PFSK-1 (cell line): ENCODE results near the gene GLTP.
A peak's percentile ranks its signal among the peaks of the same experiment; 100 is the strongest.

Source experiments
- FOXP2 ChIP-seq: optimal IDR thresholded peaks from 2 replicates; pipeline ENCODE3; 2011; ENCODE audit warnings: borderline replicate concordance, control low read depth, inconsistent platforms; ENCODE audit not compliant: insufficient read depth; ENCODE audit errors: extremely low read length, extremely low read depth
- POLR2AphosphoS5 ChIP-seq: IDR thresholded peaks from 2 replicates; pipeline ENCODE4 v1.6.1; 2012; ENCODE audit warnings: low read depth, mild to moderate bottlenecking, control low read depth, low read length, moderate library complexity
- SIN3A ChIP-seq: IDR thresholded peaks from 2 replicates; pipeline ENCODE4 v1.6.1; 2012; ENCODE audit warnings: mild to moderate bottlenecking, low read length, moderate library complexity, borderline replicate concordance; ENCODE audit not compliant: insufficient read depth
- TAF1 ChIP-seq: IDR thresholded peaks from 2 replicates; pipeline ENCODE4 v1.6.1; 2012; ENCODE audit warnings: low read length, control low read depth, borderline replicate concordance; ENCODE audit not compliant: insufficient read depth
- TF ChIP-seq, protein P1 (sequence below), 2 experiments: IDR thresholded peaks; 2 replicates each; pipeline versions ENCODE4 v1.6.1 to v1.8.0; 2011 to 2012; ENCODE audit warnings: low read depth in 2 of 2, low read length in 2 of 2, control low read depth in 1 of 2, inconsistent platforms in 1 of 2, mild to moderate bottlenecking in 1 of 2, moderate library complexity in 1 of 2; ENCODE audit not compliant: insufficient read depth in 1 of 2

GLTP gene

DNA sequence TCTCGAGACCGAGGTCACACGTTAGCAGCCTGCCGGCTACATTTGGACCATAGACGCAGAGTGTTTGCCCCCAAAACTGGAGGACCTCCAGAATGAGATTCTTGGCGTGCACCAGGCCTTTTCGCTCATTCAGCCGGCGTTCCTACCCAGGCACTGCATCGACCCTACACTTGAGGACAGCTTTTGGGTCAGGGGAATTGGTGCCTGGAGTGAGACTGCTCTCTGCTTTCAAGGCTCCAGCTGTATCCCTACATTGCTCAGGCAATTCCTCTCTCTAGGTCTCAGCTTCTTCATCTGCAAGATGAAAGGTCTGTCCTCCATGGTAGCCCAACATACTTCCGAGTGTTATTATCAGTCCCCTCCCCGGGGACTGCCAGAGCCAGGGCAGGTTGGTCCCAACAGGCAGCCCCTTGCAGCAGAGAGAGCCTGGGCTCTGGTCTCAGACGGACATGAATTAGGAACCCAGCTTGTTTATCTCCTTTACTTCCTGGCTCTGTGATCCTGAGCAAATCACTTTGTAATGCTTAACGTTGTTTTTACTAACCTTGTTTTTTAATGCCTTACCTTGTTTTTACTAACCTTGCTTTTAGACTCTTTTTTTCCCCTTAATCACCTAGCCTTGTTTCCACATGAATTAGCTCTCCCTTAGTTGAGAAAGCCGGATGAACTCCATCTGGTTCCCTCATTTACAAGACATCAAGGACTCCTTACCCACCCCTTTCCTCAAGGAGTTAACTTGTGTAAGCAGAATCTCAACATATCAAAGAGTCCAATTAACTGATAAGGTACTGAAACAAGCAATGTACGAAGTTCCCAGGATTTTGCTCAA, 20.6 kb upstream of the GLTP start:
- no peak for TF ChIP-seq POLR2AphosphoS5

DNA sequence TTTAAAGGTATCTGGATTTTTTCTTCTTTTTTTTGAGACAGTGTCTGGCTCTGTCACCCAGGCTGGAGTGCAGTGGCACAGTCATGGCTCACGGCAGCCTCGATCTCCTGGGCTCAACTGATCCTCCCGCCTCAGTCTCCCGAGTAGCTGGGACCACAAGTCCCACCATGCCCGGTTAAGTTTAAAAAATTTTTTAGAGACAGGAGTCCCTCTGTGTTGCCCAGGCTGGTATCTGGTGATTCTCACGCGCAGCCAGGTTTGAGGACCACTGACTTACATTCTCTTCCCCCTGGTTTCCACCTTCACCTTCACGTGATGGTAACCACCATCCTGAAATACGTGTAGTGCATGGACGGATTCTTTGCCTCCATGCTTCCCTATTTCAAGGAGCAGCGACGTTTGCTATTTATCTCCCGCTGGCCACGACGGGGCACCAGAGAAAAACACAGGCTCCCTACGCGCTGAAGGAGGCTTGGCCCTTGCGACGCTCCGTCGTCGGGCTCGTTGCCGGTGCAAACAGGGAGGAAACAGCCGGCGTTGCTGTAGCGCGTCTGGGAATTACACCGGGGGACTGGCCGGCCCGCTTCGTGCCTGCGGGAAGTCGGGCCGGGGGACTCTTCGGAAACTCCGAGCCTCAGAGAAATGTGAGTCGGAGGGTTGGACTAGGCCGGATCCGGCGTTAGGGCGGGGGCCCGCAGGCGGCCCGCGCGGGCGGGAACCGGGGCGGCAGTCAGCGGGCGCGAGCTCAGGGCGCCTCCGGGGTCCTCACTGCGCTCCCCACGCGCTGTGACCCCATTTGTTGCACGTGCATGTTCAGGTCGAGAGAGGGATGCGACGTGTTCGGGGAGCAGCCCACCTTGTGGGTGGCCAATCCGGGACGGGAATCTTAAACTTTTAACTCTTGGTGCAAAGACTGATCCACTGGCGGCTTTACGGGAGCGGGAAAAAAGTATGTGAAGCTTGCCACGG, 19.7 kb upstream of the GLTP start, which contains the start of gene TCHP:
Gene TCHP, plus strand, starts transcription at position 492 of the 969 bp plus-strand sequence. CDS start 2,753 bp downstream, outside the sequence.
- TF ChIP-seq POLR2AphosphoS5 (peak; percentile 69; the same call in 1 of the 2 replicates), SIN3A (no peak; the same call in 1 of the 2 replicates), FOXP2 (peak; percentile 68), TAF1 (0 out of 2 replicates have a peak, but pooled peaks have one; percentile 60)
- TF ChIP-seq, protein P1, sequence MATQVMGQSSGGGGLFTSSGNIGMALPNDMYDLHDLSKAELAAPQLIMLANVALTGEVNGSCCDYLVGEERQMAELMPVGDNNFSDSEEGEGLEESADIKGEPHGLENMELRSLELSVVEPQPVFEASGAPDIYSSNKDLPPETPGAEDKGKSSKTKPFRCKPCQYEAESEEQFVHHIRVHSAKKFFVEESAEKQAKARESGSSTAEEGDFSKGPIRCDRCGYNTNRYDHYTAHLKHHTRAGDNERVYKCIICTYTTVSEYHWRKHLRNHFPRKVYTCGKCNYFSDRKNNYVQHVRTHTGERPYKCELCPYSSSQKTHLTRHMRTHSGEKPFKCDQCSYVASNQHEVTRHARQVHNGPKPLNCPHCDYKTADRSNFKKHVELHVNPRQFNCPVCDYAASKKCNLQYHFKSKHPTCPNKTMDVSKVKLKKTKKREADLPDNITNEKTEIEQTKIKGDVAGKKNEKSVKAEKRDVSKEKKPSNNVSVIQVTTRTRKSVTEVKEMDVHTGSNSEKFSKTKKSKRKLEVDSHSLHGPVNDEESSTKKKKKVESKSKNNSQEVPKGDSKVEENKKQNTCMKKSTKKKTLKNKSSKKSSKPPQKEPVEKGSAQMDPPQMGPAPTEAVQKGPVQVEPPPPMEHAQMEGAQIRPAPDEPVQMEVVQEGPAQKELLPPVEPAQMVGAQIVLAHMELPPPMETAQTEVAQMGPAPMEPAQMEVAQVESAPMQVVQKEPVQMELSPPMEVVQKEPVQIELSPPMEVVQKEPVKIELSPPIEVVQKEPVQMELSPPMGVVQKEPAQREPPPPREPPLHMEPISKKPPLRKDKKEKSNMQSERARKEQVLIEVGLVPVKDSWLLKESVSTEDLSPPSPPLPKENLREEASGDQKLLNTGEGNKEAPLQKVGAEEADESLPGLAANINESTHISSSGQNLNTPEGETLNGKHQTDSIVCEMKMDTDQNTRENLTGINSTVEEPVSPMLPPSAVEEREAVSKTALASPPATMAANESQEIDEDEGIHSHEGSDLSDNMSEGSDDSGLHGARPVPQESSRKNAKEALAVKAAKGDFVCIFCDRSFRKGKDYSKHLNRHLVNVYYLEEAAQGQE (IDR thresholded peaks at IDR 0.05; ENCODE audit: insufficient read depth in 1 of 2, low read depth in 2 of 2, low read length in 2 of 2) = peak in 1 of 2 experiments; percentile 52; a peak in 1 of 4 replicates

DNA sequence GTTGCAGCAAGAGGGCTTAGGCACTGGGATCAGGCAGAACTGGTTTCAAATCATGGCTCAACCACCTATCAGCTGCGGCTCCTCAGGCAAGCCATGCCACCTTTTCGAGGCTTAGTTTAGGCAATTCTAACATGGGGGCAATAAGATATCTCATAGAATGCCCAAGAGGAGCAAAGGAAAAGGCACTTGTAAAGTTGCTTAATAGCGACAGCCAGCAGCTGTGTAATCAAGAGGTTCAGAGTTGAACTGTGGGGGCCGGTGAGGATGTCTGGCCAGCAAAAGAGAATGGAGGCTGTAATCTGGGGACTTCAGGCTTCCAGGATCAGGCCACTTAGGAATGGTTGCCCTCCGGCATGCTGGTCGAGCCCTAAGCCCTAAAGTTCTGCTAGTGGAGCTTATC, 16.7 kb upstream of the GLTP start:
- TF ChIP-seq POLR2AphosphoS5 = no peak
- no peak for TF ChIP-seq TAF1
- TF ChIP-seq SIN3A = no peak
- TF ChIP-seq FOXP2 = no peak
- TF ChIP-seq, protein P1 (IDR thresholded peaks at IDR 0.05; ENCODE audit: insufficient read depth in 1 of 2, low read depth in 2 of 2, low read length in 2 of 2) = no peak

DNA sequence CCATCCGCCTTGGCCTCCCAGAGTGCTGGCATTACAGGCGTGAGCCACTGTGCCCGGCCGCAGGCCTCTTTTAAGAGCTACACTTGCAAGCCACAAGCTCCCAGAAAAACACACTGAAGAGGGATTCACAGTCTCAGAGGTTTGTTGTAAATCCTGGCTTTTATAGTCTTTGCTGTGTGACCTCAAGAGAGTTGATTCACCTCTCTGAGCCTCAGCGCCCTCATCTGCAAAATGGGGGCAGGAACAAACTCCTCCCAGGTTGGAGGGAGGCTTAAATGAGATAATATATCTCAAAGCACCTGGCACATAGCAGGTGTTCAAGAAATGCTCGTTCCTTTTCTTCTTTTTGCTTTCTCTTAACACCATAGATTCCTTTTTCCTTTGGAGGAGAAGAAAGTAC, 15.8 kb upstream of the GLTP start:
- TF ChIP-seq POLR2AphosphoS5 (no peak), TAF1 (no peak), SIN3A (no peak), FOXP2 (no peak)
- TF ChIP-seq, protein P1 (IDR thresholded peaks at IDR 0.05; ENCODE audit: insufficient read depth in 1 of 2, low read depth in 2 of 2, low read length in 2 of 2) = no peak

DNA sequence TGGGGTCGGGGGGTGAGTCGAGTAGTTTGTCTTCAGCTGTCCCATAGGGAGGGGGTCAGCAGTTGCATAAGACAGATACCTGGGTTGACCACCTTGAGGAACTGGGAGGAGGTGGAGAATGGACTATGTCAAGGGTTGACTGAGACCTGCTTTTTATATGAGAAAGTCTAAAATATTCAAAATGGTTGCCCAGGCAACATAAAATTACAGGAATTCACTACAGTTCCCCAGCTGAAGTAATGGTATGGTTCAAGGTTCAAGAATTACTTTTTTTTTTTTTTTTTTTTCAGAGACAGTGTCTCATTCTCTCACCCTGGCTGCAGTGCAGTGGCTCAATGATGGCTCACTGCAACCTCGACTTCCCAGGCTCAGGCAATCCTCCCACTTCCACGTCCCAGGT, 14.6 kb upstream of the GLTP start:
- TF ChIP-seq TAF1 (no peak), FOXP2 (no peak), POLR2AphosphoS5 (no peak), SIN3A (no peak)
- TF ChIP-seq, protein P1 (IDR thresholded peaks at IDR 0.05; ENCODE audit: insufficient read depth in 1 of 2, low read depth in 2 of 2, low read length in 2 of 2) = no peak
